HEK293 (cell line): ENCODE data around the gene QRICH1.

Experiments
- CTCF ChIA-PET: fragments of 350-600 bp; formaldehyde crosslinking; extraction: SDS; loops from one replicate; lab custom pipeline; 2021; ENCODE audit warnings: antibody characterized with exemption; lab: Yijun Ruan, JAX
- POLR2A ChIA-PET: fragments of 300-600 bp; formaldehyde crosslinking; extraction: SDS; loops from one replicate; lab custom pipeline; 2020; ENCODE audit warnings: antibody characterized with exemption, inconsistent platforms; lab: Yijun Ruan, JAX
- H3K27ac ChIP-seq: fragments of 200-500 bp; sonication (Bioruptor generic); 2 replicates; pipeline ENCODE4 v1.5.1; 2014; ENCODE audit warnings: low read depth, low read length, control low read depth, inconsistent platforms; ENCODE audit errors: extremely low read depth
- H3K36me3 ChIP-seq, 2 experiments: fragments of 200-500 bp in 1 of 2; sonication (Bioruptor generic) in 1 of 2; 1 replicate in 1 of 2; 2 replicates in 1 of 2; pipeline ENCODE4 v1.5.1; 2014 to 2017; ENCODE audit warnings: inconsistent platforms in 2 of 2, low read length in 2 of 2; ENCODE audit not compliant: control insufficient read depth in 2 of 2, insufficient read depth in 1 of 2
- H3K4me1 ChIP-seq: fragments of 200-500 bp; sonication (Bioruptor generic); 2 replicates; pipeline ENCODE4 v1.5.1; 2014; ENCODE audit warnings: mild to moderate bottlenecking, low read length, inconsistent platforms; ENCODE audit not compliant: control insufficient read depth, insufficient read depth
- H3K4me3 ChIP-seq: 2 replicates; pipeline ENCODE4 v1.5.1; 2011; ENCODE audit warnings: low read depth, mild to moderate bottlenecking, control low read depth, low read length, moderate library complexity
- H3K9me3 ChIP-seq: fragments of 200-500 bp; sonication (Bioruptor generic); 2 replicates; pipeline ENCODE4 v1.5.1; 2014; ENCODE audit warnings: low read depth, low read length, inconsistent platforms; ENCODE audit not compliant: control insufficient read depth, insufficient read depth
- BCL11B ChIP-seq: fragments of 450-650 bp; formaldehyde crosslinking; IDR thresholded peaks from 2 replicates; pipeline ENCODE4 v1.5.1; 2016; ENCODE audit warnings: low read depth, missing biosample characterization, missing genetic modification characterization
- GFI1B ChIP-seq: fragments of 450-650 bp; formaldehyde crosslinking; IDR thresholded peaks from 2 replicates; pipeline ENCODE4 v1.5.1; 2016; ENCODE audit warnings: missing biosample characterization, missing genetic modification characterization
- SCRT1 ChIP-seq: fragments of 450-650 bp; formaldehyde crosslinking; IDR thresholded peaks from 2 replicates; pipeline ENCODE4 v1.5.1; 2016; ENCODE audit warnings: missing biosample characterization, missing genetic modification characterization, borderline replicate concordance
- SCRT2 ChIP-seq: fragments of 450-650 bp; formaldehyde crosslinking; IDR thresholded peaks from 2 replicates; pipeline ENCODE4 v1.5.1; 2016; ENCODE audit warnings: missing biosample characterization, missing genetic modification characterization
- SP3 ChIP-seq: fragments of 450-650 bp; formaldehyde crosslinking; IDR thresholded peaks from 2 replicates; pipeline ENCODE4 v1.5.1; 2016; ENCODE audit warnings: missing biosample characterization, missing genetic modification characterization
- ZIC2 ChIP-seq: fragments of 450-650 bp; formaldehyde crosslinking; IDR thresholded peaks from 2 replicates; pipeline ENCODE4 v1.5.1; 2016; ENCODE audit warnings: missing biosample characterization, missing genetic modification characterization
- ZNF211 ChIP-seq: fragments of 450-650 bp; formaldehyde crosslinking; IDR thresholded peaks from 2 replicates; pipeline ENCODE4 v1.5.1; 2016; ENCODE audit warnings: low read depth, missing biosample characterization, missing genetic modification characterization
- ZNF274 ChIP-seq, 2 experiments: fragments of 200-500 bp in 1 of 2; fragments of 450-650 bp in 1 of 2; sonication (Bioruptor generic) in 1 of 2; formaldehyde crosslinking in 1 of 2; IDR thresholded peaks; 2 replicates each; pipeline versions ENCODE4 v1.5.1 to v1.6.1; 2014 to 2016; ENCODE audit warnings: borderline replicate concordance in 1 of 2, inconsistent platforms in 1 of 2, low read length in 1 of 2, missing biosample characterization in 1 of 2, missing genetic modification characterization in 1 of 2
- ZNF292 ChIP-seq: fragments of 450-650 bp; formaldehyde crosslinking; IDR thresholded peaks from 2 replicates; pipeline ENCODE4 v1.5.1; 2016; ENCODE audit warnings: low read depth, missing biosample characterization, missing genetic modification characterization, borderline replicate concordance
- ZNF335 ChIP-seq: fragments of 450-650 bp; formaldehyde crosslinking; conservative IDR thresholded peaks from 2 replicates; pipeline ENCODE4 v1.5.1; 2016; ENCODE audit warnings: missing biosample characterization, missing genetic modification characterization
- ZNF544 ChIP-seq: fragments of 450-650 bp; formaldehyde crosslinking; IDR thresholded peaks from 2 replicates; pipeline ENCODE4 v1.5.0; 2017; ENCODE audit warnings: missing biosample characterization, missing genetic modification characterization
- ZNF571 ChIP-seq: fragments of 450-650 bp; formaldehyde crosslinking; IDR thresholded peaks from 2 replicates; pipeline ENCODE4 v1.5.0; 2017; ENCODE audit warnings: missing biosample characterization, missing genetic modification characterization
- ZNF585B ChIP-seq: fragments of 450-650 bp; formaldehyde crosslinking; IDR thresholded peaks from 2 replicates; pipeline ENCODE4 v1.5.1; 2016; ENCODE audit warnings: missing biosample characterization, missing genetic modification characterization
- ZNF596 ChIP-seq: fragments of 450-650 bp; IDR thresholded peaks from 2 replicates; pipeline ENCODE4 v1.5.0; 2018; ENCODE audit warnings: missing biosample characterization, mild to moderate bottlenecking, missing genetic modification characterization, moderate library complexity
- ZNF624 ChIP-seq: fragments of 450-650 bp; formaldehyde crosslinking; IDR thresholded peaks from 2 replicates; pipeline ENCODE4 v1.5.1; 2017; ENCODE audit warnings: missing biosample characterization, missing genetic modification characterization
- ZNF626 ChIP-seq: fragments of 450-650 bp; sonication (Bioruptor Pico); formaldehyde crosslinking; IDR thresholded peaks from 2 replicates; pipeline ENCODE4 v1.5.1; 2018; ENCODE audit warnings: missing biosample characterization, missing genetic modification characterization, inconsistent platforms
- ZNF654 ChIP-seq: fragments of 450-650 bp; formaldehyde crosslinking; IDR thresholded peaks from 2 replicates; pipeline ENCODE4 v1.5.1; 2016; ENCODE audit warnings: low read depth, missing biosample characterization, missing genetic modification characterization
- ZNF677 ChIP-seq: fragments of 450-650 bp; IDR thresholded peaks from 2 replicates; pipeline ENCODE4 v1.5.0; 2018; ENCODE audit warnings: missing biosample characterization, mild to moderate bottlenecking, missing genetic modification characterization, moderate library complexity
- ZNF76 ChIP-seq: fragments of 450-650 bp; formaldehyde crosslinking; IDR thresholded peaks from 2 replicates; pipeline ENCODE4; 2016; ENCODE audit warnings: low read depth, missing biosample characterization, missing genetic modification characterization, borderline replicate concordance
- ZNF768 ChIP-seq: fragments of 450-650 bp; formaldehyde crosslinking; IDR thresholded peaks from 2 replicates; pipeline ENCODE4 v1.5.1; 2018; ENCODE audit warnings: missing biosample characterization, mild to moderate bottlenecking, missing genetic modification characterization
- ZNF830 ChIP-seq: fragments of 450-650 bp; IDR thresholded peaks from 2 replicates; pipeline ENCODE4 v1.5.0; 2018; ENCODE audit warnings: missing biosample characterization, missing genetic modification characterization, low read depth, mild to moderate bottlenecking, moderate library complexity
- ZSCAN23 ChIP-seq: fragments of 450-650 bp; formaldehyde crosslinking; IDR thresholded peaks from 2 replicates; pipeline ENCODE4 v1.5.1; 2016; ENCODE audit warnings: missing biosample characterization, missing genetic modification characterization
- TF ChIP-seq, protein P1 (sequence below): fragments of 450-650 bp; formaldehyde crosslinking; IDR thresholded peaks from 2 replicates; pipeline ENCODE4 v1.5.0; 2017; ENCODE audit warnings: missing biosample characterization, missing genetic modification characterization, borderline replicate concordance
- TF ChIP-seq, protein P2 (sequence below): fragments of 450-650 bp; IDR thresholded peaks from 2 replicates; pipeline ENCODE4 v1.5.1; 2018; ENCODE audit warnings: missing biosample characterization, missing genetic modification characterization
- TF ChIP-seq, protein P3 (sequence below): fragments of 450-650 bp; formaldehyde crosslinking; IDR thresholded peaks from 2 replicates; pipeline ENCODE4 v1.5.1; 2016; ENCODE audit warnings: missing biosample characterization, missing genetic modification characterization
- TF ChIP-seq, protein P4 (sequence below): fragments of 450-650 bp; formaldehyde crosslinking; IDR thresholded peaks from 2 replicates; pipeline ENCODE4 v1.5.1; 2016; ENCODE audit warnings: missing biosample characterization, missing genetic modification characterization
- TF ChIP-seq, protein P5 (sequence below): fragments of 450-650 bp; formaldehyde crosslinking; IDR thresholded peaks from 2 replicates; pipeline ENCODE4 v1.5.1; 2016; ENCODE audit warnings: missing biosample characterization, missing genetic modification characterization

The QRICH1 gene

DNA sequence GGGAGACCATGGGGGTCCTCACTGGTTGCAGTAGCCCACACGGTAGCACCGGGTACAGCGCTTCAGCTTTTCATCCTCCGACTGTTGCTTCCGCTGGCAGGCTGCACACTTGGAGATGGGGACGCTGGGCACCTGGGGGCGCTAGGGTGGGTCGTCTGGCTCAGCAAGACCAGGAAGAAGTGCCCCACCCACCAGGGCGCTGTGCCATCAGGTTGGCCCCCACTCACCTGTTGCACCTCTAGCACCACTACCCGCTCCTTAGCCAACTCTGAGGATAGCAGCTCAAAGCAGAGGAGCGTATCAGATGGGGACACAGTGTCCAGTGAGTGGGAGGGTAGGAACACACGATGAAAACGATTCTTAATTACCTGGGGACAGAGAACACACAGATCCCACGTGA, 18.4 kb upstream of the QRICH1 start:
- Histone ChIP-seq H3K36me3 (peaks cover 7 to 94% of the 10 kb centered on the region in 2 experiments; a peak in 2 of 3 replicates), H3K4me1 (no peaks in the 10 kb centered on the region), H3K27ac (no peak overlapping the region), H3K9me3 (no peaks in the 10 kb centered on the region), H3K4me3 (no peak overlapping the region)
- ChIA-PET CTCF (no interaction called here), POLR2A (interaction anchor here (0.6 to 2.0 kb wide), 3 partner anchors 18 to 147 kb away, joined by 3 to 6 read pairs (median 3); partner anchors contain the start of gene QRICH1)
- TF ChIP-seq, protein P1, sequence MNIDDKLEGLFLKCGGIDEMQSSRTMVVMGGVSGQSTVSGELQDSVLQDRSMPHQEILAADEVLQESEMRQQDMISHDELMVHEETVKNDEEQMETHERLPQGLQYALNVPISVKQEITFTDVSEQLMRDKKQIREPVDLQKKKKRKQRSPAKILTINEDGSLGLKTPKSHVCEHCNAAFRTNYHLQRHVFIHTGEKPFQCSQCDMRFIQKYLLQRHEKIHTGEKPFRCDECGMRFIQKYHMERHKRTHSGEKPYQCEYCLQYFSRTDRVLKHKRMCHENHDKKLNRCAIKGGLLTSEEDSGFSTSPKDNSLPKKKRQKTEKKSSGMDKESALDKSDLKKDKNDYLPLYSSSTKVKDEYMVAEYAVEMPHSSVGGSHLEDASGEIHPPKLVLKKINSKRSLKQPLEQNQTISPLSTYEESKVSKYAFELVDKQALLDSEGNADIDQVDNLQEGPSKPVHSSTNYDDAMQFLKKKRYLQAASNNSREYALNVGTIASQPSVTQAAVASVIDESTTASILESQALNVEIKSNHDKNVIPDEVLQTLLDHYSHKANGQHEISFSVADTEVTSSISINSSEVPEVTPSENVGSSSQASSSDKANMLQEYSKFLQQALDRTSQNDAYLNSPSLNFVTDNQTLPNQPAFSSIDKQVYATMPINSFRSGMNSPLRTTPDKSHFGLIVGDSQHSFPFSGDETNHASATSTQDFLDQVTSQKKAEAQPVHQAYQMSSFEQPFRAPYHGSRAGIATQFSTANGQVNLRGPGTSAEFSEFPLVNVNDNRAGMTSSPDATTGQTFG (tag by site-specific recombination): no peak
- TF ChIP-seq SP3 (tag by site-specific recombination) (no peak), ZNF211 (tag by site-specific recombination) (no peak), ZNF596 (tag by site-specific recombination) (no peak), SCRT1 (peak; percentile 84), SCRT2 (tag by site-specific recombination) (peak; percentile 97)
- TF ChIP-seq, protein P2, sequence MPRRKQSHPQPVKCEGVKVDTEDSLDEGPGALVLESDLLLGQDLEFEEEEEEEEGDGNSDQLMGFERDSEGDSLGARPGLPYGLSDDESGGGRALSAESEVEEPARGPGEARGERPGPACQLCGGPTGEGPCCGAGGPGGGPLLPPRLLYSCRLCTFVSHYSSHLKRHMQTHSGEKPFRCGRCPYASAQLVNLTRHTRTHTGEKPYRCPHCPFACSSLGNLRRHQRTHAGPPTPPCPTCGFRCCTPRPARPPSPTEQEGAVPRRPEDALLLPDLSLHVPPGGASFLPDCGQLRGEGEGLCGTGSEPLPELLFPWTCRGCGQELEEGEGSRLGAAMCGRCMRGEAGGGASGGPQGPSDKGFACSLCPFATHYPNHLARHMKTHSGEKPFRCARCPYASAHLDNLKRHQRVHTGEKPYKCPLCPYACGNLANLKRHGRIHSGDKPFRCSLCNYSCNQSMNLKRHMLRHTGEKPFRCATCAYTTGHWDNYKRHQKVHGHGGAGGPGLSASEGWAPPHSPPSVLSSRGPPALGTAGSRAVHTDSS (tag by site-specific recombination): no peak
- TF ChIP-seq, protein P3, sequence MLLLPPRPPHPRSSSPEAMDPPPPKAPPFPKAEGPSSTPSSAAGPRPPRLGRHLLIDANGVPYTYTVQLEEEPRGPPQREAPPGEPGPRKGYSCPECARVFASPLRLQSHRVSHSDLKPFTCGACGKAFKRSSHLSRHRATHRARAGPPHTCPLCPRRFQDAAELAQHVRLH: no peak

DNA sequence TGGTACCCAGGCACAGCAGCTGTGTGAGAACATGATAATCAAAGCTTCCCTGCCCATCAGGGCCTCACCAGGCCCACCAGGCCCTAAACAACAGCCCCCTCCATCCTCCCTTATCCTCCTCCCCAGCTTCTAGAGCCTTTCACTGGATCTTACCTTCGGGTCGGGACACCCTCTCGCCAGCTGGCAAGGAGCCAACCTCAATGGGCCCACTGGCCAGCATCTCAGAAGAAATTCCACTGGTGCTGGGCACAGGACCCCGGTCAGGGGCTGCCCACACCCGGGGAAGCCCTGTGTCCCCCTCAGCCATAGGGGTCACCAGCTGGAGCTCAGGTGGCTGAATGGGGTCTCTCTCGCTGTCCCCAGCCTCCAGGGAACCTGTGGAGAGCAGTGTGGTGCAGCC, 17.5 kb upstream of the QRICH1 start:
- ChIA-PET POLR2A (interaction anchor here (0.6 to 1.3 kb wide), 2 partner anchors 18 to 148 kb away, joined by 3 to 5 read pairs; partner anchors contain the start of gene QRICH1), CTCF (no interaction called here)
- Histone ChIP-seq H3K27ac (no peak overlapping the region), H3K9me3 (no peaks in the 10 kb centered on the region), H3K4me1 (no peaks in the 10 kb centered on the region), H3K36me3 (peaks cover 4 to 89% of the 10 kb centered on the region in 2 experiments; a peak in 2 of 3 replicates), H3K4me3 (no peak overlapping the region)
- no peak for TF ChIP-seq ZNF585B (tag by site-specific recombination)
- no peak for TF ChIP-seq ZNF677 (tag by site-specific recombination)
- no peak for TF ChIP-seq ZNF624
- TF ChIP-seq ZNF571: no peak
- no peak for TF ChIP-seq GFI1B (tag by site-specific recombination)
- no peak for TF ChIP-seq ZNF274 (IDR thresholded peaks at IDR 0.05; ENCODE audit: low read length)
- no peak for TF ChIP-seq ZNF274 (tag by site-specific recombination; IDR thresholded peaks at IDR 0.05; ENCODE audit: borderline replicate concordance)
- TF ChIP-seq ZIC2: no peak
- TF ChIP-seq BCL11B (tag by site-specific recombination): no peak
- no peak for TF ChIP-seq ZSCAN23
- no peak for TF ChIP-seq ZNF768 (tag by site-specific recombination)
- TF ChIP-seq ZNF654 (tag by site-specific recombination): no peak
- no peak for TF ChIP-seq ZNF292 (tag by site-specific recombination)
- TF ChIP-seq ZNF335: no peak
- TF ChIP-seq ZNF76: no peak
- TF ChIP-seq, protein P4, sequence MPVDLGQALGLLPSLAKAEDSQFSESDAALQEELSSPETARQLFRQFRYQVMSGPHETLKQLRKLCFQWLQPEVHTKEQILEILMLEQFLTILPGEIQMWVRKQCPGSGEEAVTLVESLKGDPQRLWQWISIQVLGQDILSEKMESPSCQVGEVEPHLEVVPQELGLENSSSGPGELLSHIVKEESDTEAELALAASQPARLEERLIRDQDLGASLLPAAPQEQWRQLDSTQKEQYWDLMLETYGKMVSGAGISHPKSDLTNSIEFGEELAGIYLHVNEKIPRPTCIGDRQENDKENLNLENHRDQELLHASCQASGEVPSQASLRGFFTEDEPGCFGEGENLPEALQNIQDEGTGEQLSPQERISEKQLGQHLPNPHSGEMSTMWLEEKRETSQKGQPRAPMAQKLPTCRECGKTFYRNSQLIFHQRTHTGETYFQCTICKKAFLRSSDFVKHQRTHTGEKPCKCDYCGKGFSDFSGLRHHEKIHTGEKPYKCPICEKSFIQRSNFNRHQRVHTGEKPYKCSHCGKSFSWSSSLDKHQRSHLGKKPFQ: no peak
- TF ChIP-seq, protein P5, sequence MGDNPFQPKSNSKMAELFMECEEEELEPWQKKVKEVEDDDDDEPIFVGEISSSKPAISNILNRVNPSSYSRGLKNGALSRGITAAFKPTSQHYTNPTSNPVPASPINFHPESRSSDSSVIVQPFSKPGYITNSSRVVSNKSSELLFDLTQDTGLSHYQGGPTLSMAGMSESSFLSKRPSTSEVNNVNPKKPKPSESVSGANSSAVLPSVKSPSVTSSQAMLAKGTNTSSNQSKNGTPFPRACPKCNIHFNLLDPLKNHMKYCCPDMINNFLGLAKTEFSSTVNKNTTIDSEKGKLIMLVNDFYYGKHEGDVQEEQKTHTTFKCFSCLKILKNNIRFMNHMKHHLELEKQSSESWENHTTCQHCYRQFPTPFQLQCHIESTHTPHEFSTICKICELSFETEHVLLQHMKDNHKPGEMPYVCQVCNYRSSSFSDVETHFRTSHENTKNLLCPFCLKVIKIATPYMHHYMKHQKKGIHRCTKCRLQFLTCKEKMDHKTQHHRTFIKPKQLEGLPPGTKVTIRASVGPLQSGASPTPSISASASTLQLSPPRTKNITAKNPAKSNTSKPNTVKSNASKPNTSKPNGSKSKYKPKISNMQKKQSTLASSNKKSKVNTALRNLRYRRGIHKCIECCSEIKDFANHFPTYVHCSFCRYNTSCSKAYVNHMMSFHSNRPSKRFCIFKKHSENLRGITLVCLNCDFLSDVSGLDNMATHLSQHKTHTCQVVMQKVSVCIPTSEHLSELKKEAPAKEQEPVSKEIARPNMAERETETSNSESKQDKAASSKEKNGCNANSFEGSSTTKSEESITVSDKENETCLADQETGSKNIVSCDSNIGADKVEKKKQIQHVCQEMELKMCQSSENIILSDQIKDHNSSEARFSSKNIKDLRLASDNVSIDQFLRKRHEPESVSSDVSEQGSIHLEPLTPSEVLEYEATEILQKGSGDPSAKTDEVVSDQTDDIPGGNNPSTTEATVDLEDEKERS: no peak
- TF ChIP-seq ZNF830: no peak
- no peak for TF ChIP-seq ZNF544
- no peak for TF ChIP-seq ZNF626 (tag by site-specific recombination)
